NCI-H1436 (cell line): ENCODE results near the gene ZFP14.

Experiments
- DNase-seq: peaks from one replicate; lab custom pipeline; 2025; lab: John Stamatoyannopoulos, UW

Gene ZFP14

GRCh38 chr19:36378625-36379509, at the start of gene ZFP14:
TSS of gene ZFP14 (minus strand) at chr19:36379201. CDS start at chr19:36367892, 11,309 bp downstream.
- peak; percentile 91 for DNase-seq

DNA sequence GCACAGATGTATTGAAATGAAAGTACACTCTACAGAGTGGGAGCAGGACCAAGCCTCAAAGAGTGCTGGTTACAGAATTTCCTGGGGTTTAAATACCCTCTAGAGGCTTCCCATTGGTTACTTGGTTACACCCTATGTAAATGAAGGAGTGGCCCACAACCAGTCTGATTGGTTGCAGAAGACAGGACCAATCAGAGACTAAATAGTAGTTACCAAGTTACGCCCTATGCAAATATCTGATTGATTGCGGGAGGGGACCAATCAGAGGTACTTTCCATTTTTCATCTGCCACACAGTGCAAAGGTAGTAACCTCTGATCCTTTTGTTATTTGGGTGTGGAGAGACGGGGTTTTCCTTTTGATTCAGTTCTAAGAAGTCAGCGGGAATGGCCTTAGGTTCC, 44.9 kb upstream of the ZFP14 start:
- DNase-seq: no peak

GRCh38 chr19:36421749-36422481, 42.9 kb upstream of the ZFP14 start:
- no peak for DNase-seq

DNA sequence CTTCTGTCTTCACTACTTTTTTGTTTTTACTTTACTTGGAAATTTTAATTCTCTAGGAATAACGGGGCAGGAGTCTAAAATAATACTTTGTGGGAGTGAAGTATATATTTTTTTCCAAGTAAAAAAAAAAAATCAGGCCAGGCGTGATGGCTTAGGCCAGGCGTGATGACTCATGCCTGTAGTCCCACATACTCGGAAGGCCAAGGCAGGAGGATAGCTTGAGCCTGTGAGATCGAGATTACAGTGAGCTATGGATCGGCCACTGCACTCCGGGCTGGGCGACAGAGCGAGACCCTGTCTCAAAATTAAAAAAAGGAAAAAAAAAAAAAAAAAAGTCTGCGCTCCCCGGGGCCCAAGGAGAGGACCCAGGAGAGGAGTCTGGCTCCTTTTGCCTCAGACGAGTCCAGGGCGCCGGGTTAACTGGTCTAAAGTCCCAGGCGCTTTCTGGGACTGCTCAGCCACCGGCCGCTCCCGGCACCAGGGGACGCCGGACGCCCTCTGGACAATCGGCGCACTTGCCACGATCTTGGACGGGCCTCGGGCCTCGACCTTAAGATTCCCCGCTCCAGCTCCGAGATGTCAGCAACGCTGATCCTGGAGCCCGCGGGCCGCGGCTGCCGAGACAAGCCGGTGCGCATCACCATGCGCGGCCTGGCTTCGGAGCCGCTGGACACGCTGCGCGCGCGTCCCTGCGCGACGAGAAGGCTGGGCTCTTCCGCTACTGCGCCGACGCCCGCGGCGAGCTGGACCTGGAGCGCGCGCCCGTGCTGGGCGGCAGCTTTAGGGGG, 42.2 kb upstream of the ZFP14 start:
- no peak for DNase-seq

GRCh38 chr19:36418287-36419001, 39.4 kb upstream of the ZFP14 start, which contains the start of gene ZFP82:
TSS of gene ZFP82 (minus strand) at chr19:36418644. CDS start at chr19:36409789, 8,855 bp downstream.
- DNase-seq: peak; percentile 77

DNA sequence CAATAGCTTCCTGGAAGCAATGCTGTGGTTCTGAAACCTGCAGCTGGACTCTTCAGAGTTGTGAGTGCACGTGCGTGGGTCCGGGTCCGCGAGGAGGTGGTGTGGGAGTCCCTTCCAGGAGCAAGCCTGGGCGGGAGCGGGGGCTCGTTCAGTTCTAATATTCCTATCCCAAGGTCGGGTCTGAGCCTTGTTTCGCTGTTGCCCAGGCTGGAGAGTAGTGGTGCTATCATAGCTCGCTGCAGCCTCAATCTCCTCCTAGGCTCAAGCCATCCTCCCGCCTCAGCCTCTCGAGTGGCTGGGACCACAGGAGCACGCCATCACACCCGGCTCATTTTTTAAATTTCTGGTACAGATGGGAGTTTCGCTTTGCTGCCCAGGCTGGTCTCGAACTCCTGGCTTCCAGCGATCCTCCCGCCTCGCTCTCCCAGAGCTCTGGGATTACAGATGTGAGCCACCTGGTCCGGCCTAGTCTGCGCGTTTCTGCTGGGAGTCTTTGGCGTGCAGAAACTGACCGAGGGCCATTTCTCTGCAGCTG, 38.8 kb upstream of the ZFP14 start:
- no peak for DNase-seq

DNA sequence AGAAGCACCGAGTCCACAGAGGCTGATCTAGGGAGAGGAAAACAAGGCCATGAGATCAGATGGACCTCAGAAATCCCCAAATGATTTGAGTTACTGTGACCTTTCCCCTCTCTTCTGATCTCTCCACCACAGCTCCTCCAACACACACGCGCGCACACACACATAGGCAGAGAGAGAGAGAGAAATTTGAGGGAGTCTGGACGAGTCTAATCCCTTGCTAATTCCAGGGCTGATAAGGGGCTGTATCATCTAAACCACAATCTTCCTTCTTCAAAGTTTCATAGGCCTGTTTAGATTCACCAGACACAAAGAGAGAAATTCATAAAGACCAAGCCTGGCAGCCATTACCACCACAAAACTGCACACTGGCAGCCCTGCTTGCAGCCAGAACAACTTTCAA, 30.8 kb upstream of the ZFP14 start:
- no peak for DNase-seq

DNA sequence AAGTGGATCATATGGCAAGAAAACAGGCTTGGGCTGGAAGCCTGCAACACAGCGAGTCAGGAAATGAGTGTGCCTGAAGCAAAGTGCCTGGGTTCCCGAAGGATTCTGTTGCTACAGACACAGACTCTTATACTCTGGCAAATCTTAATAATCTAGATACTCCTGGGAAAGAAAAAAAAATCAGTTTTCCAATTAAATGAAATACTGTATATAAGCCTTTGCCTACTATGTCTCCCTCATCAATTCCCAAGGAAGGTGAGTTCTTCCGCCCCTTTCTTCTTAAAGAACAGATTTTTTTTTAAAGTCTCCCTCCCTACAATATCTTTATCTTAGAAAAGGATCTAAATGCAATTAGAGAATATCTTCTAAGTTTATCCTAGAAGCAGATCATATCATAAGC, 29.1 kb upstream of the ZFP14 start:
- DNase-seq: no peak

- DNase-seq: no peak
These were observed 25.5 kb upstream of the ZFP14 start for GRCh38 chr19:36404498-36404897.

- DNase-seq: no peak
These were observed 22.5 kb upstream of the ZFP14 start for GRCh38 chr19:36401475-36401874.

- no peak for DNase-seq
These were observed 19.6 kb upstream of the ZFP14 start for GRCh38 chr19:36398571-36398970.

- DNase-seq: no peak
These were observed 14.1 kb upstream of the ZFP14 start for GRCh38 chr19:36392916-36393673.

- no peak for DNase-seq
These were observed 464 bp upstream of the ZFP14 start for GRCh38 chr19:36379510-36379819.

GRCh38 chr19:36377541-36378178, 1.3 kb downstream of the ZFP14 start:
- DNase-seq: no peak

DNA sequence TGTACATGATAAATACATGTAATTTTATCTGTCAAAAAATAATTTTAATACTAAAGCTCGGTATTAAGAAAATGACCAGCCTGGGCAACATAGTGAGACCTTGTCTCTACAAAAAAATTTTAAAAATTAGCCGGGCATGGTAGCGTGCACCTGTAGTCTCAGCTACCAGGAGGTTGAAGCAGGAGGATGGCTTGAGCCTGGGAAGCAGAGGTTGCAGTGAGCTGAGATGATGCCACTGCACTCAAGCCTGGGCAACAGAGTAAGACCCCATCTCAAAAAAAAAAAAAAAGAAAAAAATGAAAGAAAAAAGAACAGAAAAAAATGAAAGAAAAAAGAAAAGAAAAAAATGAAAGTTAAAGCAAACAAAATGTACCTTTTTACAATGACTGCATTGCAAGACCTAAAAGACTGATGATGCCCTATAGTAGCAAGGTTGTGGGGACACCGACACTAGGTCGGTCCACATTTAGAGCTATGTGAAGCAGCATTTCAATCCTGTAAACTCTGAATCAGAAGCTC, 5.3 kb downstream of the ZFP14 start:
- no peak for DNase-seq

GRCh38 chr19:36371886-36372285, 7.1 kb downstream of the ZFP14 start:
- no peak for DNase-seq

DNA sequence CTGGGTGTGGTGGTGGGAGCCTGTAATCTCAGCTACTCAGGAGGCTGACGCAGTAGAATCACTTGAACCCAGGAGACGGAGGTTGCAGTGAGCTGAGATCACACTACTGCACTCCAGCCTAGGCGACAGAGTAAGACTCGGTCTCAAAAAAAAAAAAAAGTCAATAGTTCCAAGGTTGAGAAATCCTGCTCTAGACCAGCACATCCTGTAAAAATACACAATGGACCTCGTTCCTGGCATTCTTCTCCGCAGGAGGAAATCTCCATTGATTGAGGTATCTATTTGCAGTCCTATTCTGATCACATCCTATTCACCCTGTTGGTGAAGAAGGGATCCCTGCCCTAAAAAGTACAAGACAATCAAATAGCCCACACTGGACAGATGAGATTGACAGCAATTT, 15.2 kb downstream of the ZFP14 start:
- no peak for DNase-seq

DNA sequence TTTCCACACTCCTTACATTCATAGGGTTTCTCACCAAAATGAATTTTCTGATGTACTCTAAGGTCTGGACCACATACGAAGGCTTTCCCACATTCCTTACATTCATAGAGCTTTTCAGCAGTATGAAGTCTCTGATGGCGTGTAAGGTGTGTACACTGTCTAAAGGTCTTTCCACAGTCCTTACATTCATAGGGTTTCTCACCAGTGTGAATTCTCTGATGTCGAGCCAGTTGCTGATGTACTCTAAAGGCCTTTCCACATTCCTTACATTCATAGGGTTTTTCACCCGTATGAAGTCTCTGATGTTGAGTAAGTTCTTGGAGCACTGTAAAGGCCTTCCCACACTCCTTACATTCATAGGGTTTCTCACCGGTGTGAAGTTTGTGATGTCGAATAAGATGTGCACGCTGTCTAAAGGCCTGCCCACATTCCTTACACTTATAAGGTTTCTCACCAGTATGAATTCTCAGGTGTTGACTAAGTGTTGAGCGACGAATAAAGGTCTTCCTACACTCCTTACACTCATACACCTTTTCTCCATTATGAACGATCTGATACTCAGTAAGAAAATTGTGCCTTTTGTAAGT, 38.1 kb downstream of the ZFP14 start:
- DNase-seq: no peak

DNA sequence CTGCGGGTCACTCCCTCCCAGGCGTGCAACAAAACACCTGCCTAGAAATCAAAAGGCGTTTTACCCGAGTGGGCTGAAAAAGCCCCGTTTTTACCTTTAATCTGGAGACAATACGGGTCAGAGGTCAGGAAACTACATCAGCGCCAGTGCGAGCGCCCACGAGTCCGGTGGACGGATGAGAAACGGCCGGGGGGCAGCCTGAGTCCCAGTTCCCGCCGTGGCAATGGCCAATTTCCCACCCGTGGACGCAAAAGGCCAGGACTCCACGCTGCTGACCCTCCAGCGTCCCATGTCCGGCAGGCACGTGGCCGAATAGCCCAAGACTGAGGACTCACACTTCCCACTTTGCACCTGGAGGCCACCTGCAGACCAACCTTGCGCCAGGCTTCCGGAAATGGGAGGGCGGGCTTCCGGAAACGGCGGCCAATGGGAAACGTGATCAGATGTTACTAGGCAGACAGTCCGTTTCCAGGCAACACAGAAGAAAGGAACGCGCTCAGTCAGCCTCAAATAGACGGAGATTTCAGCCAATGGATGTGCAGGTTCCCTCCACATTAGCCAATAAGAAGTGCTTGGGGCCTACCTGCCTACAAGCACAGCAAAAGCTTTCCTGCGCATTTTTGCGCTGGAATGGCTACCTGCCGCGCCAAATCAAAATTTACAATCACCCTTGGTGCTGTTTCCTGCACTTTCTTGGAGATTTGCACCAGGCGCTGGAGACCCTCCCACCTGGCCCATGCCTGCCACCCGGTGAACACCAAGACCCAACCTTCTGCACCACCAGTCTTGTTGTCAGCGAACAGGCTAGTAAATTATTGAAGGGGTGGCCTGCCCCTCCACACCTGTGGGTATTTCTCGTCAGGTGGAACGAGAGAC, 47.4 kb downstream of the ZFP14 start:
- no peak for DNase-seq
